Stimulated activated CD8-positive, alpha-beta memory T cell treated with anti-CD3 and anti-CD28 coated beads, Interleukin-12 subunit alpha, Interleukin-12 subunit beta, amount 100 ng/mL, for 1 hour (primary cell): ENCODE measurements around the gene HERPUD2.
"Not testable (repeated sequence)": the region's sequence is repeated elsewhere in the genome, so short reads cannot be mapped to it uniquely, and the experiment has no call there.

ENCODE experiments used
- DNase-seq: peaks from one replicate; pipeline ENCODE4 v3.0.0-alpha.2; 2020; ENCODE audit warnings: low read depth

HERPUD2 gene

GRCh38 chr7:35714407-35714806, 19.5 kb upstream of the HERPUD2 start:
- no peak for DNase-seq

GRCh38 chr7:35712563-35713226, 17.8 kb upstream of the HERPUD2 start:
- no peak for DNase-seq

GRCh38 chr7:35707422-35707821, 12.5 kb upstream of the HERPUD2 start:
- no peak for DNase-seq

- DNase-seq: no peak
Measured at GRCh38 chr7:35705932-35706461, 11.1 kb upstream of the HERPUD2 start.

GRCh38 chr7:35704261-35704660, 9.3 kb upstream of the HERPUD2 start:
- no peak for DNase-seq

- no peak for DNase-seq
Measured at GRCh38 chr7:35702541-35702940, 7.6 kb upstream of the HERPUD2 start.

GRCh38 chr7:35701287-35701900, 6.5 kb upstream of the HERPUD2 start:
- DNase-seq: no peak

GRCh38 chr7:35700865-35701264, 5.9 kb upstream of the HERPUD2 start:
- DNase-seq: no peak

GRCh38 chr7:35700333-35700732, 5.4 kb upstream of the HERPUD2 start:
- no peak for DNase-seq

GRCh38 chr7:35699796-35700305, 4.9 kb upstream of the HERPUD2 start:
- no peak for DNase-seq

GRCh38 chr7:35698382-35698781, 3.4 kb upstream of the HERPUD2 start:
- DNase-seq: not testable (repeated sequence)

- no peak for DNase-seq
Measured at GRCh38 chr7:35697414-35698175, 2.7 kb upstream of the HERPUD2 start.

GRCh38 chr7:35695987-35696386, 1.1 kb upstream of the HERPUD2 start:
- no peak for DNase-seq

GRCh38 chr7:35695473-35695850, 527 bp upstream of the HERPUD2 start:
- no peak for DNase-seq

GRCh38 chr7:35694161-35694783, 663 bp downstream of the HERPUD2 start:
- DNase-seq: no peak

- no peak for DNase-seq
Measured at GRCh38 chr7:35691827-35692307, 3.1 kb downstream of the HERPUD2 start.

GRCh38 chr7:35691366-35691765, 3.6 kb downstream of the HERPUD2 start:
- no peak for DNase-seq

- DNase-seq: not testable (repeated sequence)
Measured at GRCh38 chr7:35690614-35691013, 4.3 kb downstream of the HERPUD2 start.

GRCh38 chr7:35685781-35686180, 9.2 kb downstream of the HERPUD2 start:
- no peak for DNase-seq

- no peak for DNase-seq
Measured at GRCh38 chr7:35681231-35682029, 13.5 kb downstream of the HERPUD2 start.

- no peak for DNase-seq
Measured at GRCh38 chr7:35680403-35681013, 14.4 kb downstream of the HERPUD2 start.
